Lung (tissue), 12 donors: ENCODE measurements around the gene MEF2A. TPM values are rescaled to one million over a fixed set of nuclear protein-coding genes. Genes with fewer than 3 reads are reported as not detected.

Experiments used
- ATAC-seq: fragments of 200-7000 bp; cut with Tn5 transposase; one replicate; pipeline ENCODE4 v1.9.1; 2020; ENCODE audit warnings: moderate number of reproducible peaks; ENCODE audit not compliant: insufficient read depth, low FRiP score
- DNase-seq, 3 donors: peaks; one replicate each; pipeline ENCODE4 v3.0.0-alpha.2; 2013 to 2017
- H3K27ac ChIP-seq, 2 donors: one replicate each; pipeline ENCODE4 v1.5.1; 2013; ENCODE audit warnings: mild to moderate bottlenecking in 2 of 2, moderate library complexity in 2 of 2, control low read depth in 1 of 2, inconsistent platforms in 1 of 2, low read depth in 1 of 2, low read length in 1 of 2
- H3K27me3 ChIP-seq, 3 donors: one replicate each; pipeline ENCODE4 v1.5.1; 2013; ENCODE audit warnings: low read length in 2 of 3; ENCODE audit not compliant: control insufficient read depth in 3 of 3, insufficient read depth in 3 of 3
- H3K36me3 ChIP-seq, 4 donors: one replicate each; pipeline ENCODE4 v1.5.1; 2013; ENCODE audit warnings: low read length in 4 of 4, mild to moderate bottlenecking in 1 of 4, moderate library complexity in 1 of 4; ENCODE audit not compliant: control insufficient read depth in 4 of 4, insufficient read depth in 4 of 4
- H3K4me1 ChIP-seq, 5 donors: one replicate each; pipeline ENCODE4 v1.5.1; 2013; ENCODE audit warnings: low read length in 5 of 5, mild to moderate bottlenecking in 2 of 5, moderate library complexity in 1 of 5; ENCODE audit not compliant: control insufficient read depth in 5 of 5, insufficient read depth in 5 of 5
- H3K4me3 ChIP-seq: one replicate; pipeline ENCODE4 v1.5.1; 2013; ENCODE audit warnings: mild to moderate bottlenecking, control low read depth, moderate library complexity
- H3K9ac ChIP-seq, 2 donors: one replicate each; pipeline ENCODE4 v1.5.1; 2013; ENCODE audit warnings: low read length in 2 of 2, control low read depth in 1 of 2; ENCODE audit not compliant: insufficient read depth in 1 of 2
- H3K9me3 ChIP-seq, 4 donors: one replicate each; pipeline ENCODE4 v1.5.1; 2013; ENCODE audit warnings: low read length in 3 of 4, mild to moderate bottlenecking in 1 of 4, moderate library complexity in 1 of 4; ENCODE audit not compliant: control insufficient read depth in 4 of 4, insufficient read depth in 3 of 4
- CTCF ChIP-seq: IDR thresholded peaks from 2 replicates; pipeline ENCODE4 v1.5.1; 2012; ENCODE audit warnings: mild to moderate bottlenecking; ENCODE audit errors: control extremely low read depth, extremely low read depth
- WGBS, 2 donors: extraction: QIAGEN DNeasy Blood & Tissue Kit; methylation state at CpG; one replicate each; pipeline ENCODE4 v1.1.7; 2013; 5-methylcytosine and 5-hydroxymethylcytosine counted together
- polyA plus RNA-seq, 2 donors: library from polyadenylated mRNA; stranded (reverse); fragments of 200-250 nt; gene quantifications; one replicate each; pipeline ENCODE4 v1.2.1, GENCODE V29; 2013
- total RNA-seq, 2 donors: library from RNA; depleted of rRNA in 1 of 2; stranded (reverse); fragments of >200 nt in 1 of 2; gene quantifications; one replicate each; pipeline ENCODE4 v1.2.1, GENCODE V29; 2014 to 2021
- donor health status: control.
- donor health status: control.
- donor health status: Bipolar disorder and iron deficiency.
- donor health status: healthy.
- donor health status: DM: yes; HTN: yes; CAD: no.

MEF2A gene
- total and polyA plus RNA-seq, 4 donors: 26.0 to 140 (median 48.1) TPM

GRCh38 chr15:99615460-99615859, 49.7 kb downstream of the MEF2A start:
- 74 to 88% methylated on average over 3 of the region's 3 CpGs for WGBS, 2 donors

GRCh38 chr15:99616129-99616528, 50.3 kb downstream of the MEF2A start:
- Histone ChIP-seq H3K9me3 (no peaks in the 10 kb centered on the region), H3K9ac (no peak overlapping the region), H3K27ac (no peak overlapping the region), H3K4me1 (peaks cover 7 to 43% (median 16%) of the 10 kb centered on the region in 5 donors), H3K27me3 (no peaks in the 10 kb centered on the region), H3K4me3 (no peak overlapping the region), H3K36me3 (no peaks in the 10 kb centered on the region)
- ATAC-seq (no peak), DNase-seq (no peak)
- WGBS, 2 donors: 94 to 97% methylated on average over 2 of the region's 2 CpGs
- TF ChIP-seq CTCF: no peak

More at GRCh38 chr15:99615460-99615859, 49.7 kb downstream of the MEF2A start:
- DNase-seq (no peak), ATAC-seq (no peak)
- H3K27ac ChIP-seq: no peak overlapping the region
- no peaks in the 10 kb centered on the region for H3K36me3 ChIP-seq
- no peaks in the 10 kb centered on the region for H3K9me3 ChIP-seq
- no peaks in the 10 kb centered on the region for H3K27me3 ChIP-seq
- TF ChIP-seq CTCF: no peak
- no peak overlapping the region for H3K9ac ChIP-seq
- H3K4me3 ChIP-seq: no peak overlapping the region
- H3K4me1 ChIP-seq: peaks cover 6 to 45% (median 16%) of the 10 kb centered on the region in 5 donors

- H3K9me3 ChIP-seq: no peaks in the 10 kb centered on the region
- no peaks in the 10 kb centered on the region for H3K36me3 ChIP-seq
- no peaks in the 10 kb centered on the region for H3K27me3 ChIP-seq
- H3K4me1 ChIP-seq: peaks cover 7 to 39% (median 16%) of the 10 kb centered on the region in 5 donors
- no peak overlapping the region for H3K27ac ChIP-seq
- ATAC-seq (no peak), DNase-seq (no peak)
- WGBS, 2 donors: 81 to 89% methylated on average over 3 of the region's 3 CpGs
- no peak overlapping the region for H3K9ac ChIP-seq
- H3K4me3 ChIP-seq: no peak overlapping the region
- no peak for TF ChIP-seq CTCF
Observed at GRCh38 chr15:99616773-99617342, 51.1 kb downstream of the MEF2A start.
